Raji (cell line): ENCODE results near the gene DOCK4.

ENCODE experiments used
- POLR2A ChIP-seq: IDR thresholded peaks from 2 replicates; pipeline ENCODE4 v1.6.1; 2011; ENCODE audit warnings: low read depth, low read length, control low read depth; ENCODE audit not compliant: insufficient read depth

DOCK4 gene

GRCh38 chr7:112226701-112227276 is 20.6 kb upstream of the DOCK4 start:
- TF ChIP-seq POLR2A: no peak

- no peak for TF ChIP-seq POLR2A
Observed at GRCh38 chr7:112225006-112225405, 18.8 kb upstream of the DOCK4 start.

- no peak for TF ChIP-seq POLR2A
Observed at GRCh38 chr7:112224186-112224585, 18.0 kb upstream of the DOCK4 start.

- no peak for TF ChIP-seq POLR2A
Observed at GRCh38 chr7:112223310-112223709, 17.1 kb upstream of the DOCK4 start.

- no peak for TF ChIP-seq POLR2A
Observed at GRCh38 chr7:112220877-112221434, 14.8 kb upstream of the DOCK4 start.

GRCh38 chr7:112215787-112216186 is 9.6 kb upstream of the DOCK4 start:
- no peak for TF ChIP-seq POLR2A

GRCh38 chr7:112214883-112215282 is 8.7 kb upstream of the DOCK4 start:
- no peak for TF ChIP-seq POLR2A

GRCh38 chr7:112214268-112214667 is 8.1 kb upstream of the DOCK4 start:
- no peak for TF ChIP-seq POLR2A

- TF ChIP-seq POLR2A: no peak
Observed at GRCh38 chr7:112213735-112214134, 7.5 kb upstream of the DOCK4 start.

- no peak for TF ChIP-seq POLR2A
Observed at GRCh38 chr7:112212571-112212970, 6.4 kb upstream of the DOCK4 start.

- TF ChIP-seq POLR2A: no peak
Observed at GRCh38 chr7:112211348-112211907, 5.2 kb upstream of the DOCK4 start.

GRCh38 chr7:112207765-112208164 is 1.6 kb upstream of the DOCK4 start:
- TF ChIP-seq POLR2A: no peak

GRCh38 chr7:112206991-112207592 is 893 bp upstream of the DOCK4 start:
- TF ChIP-seq POLR2A: no peak

GRCh38 chr7:112205343-112206237 is 609 bp downstream of the DOCK4 start:
- TF ChIP-seq POLR2A: no peak
